Adrenal gland (tissue), 12 donors: ENCODE measurements around the gene ABCE1. TPM values are rescaled to one million over a fixed set of nuclear protein-coding genes. Genes with fewer than 3 reads are reported as not detected.

Experiments
- DNase-seq, 7 donors: peaks; one replicate each; pipeline ENCODE4 v3.0.0-alpha.2; 2019 to 2020
- H3K27ac ChIP-seq, 5 donors: fragments of 200-600 bp; sonication (generic) in 4 of 5; 1 replicate in 3 of 5; 2 replicates in 2 of 5; pipeline versions ENCODE4 v1.5.1 to v1.8.0; 2016 to 2020; ENCODE audit warnings: mild to moderate bottlenecking in 1 of 5
- H3K27me3 ChIP-seq: fragments of 200-600 bp; 2 replicates; pipeline ENCODE4 v1.8.0; 2021
- H3K36me3 ChIP-seq, 2 donors: fragments of 200-600 bp; replicated peaks in 1 of 2; 1 replicate in 1 of 2; 2 replicates in 1 of 2; pipeline versions ENCODE4 v1.5.1 to v1.8.0; 2018 to 2022
- H3K4me1 ChIP-seq, 2 donors: fragments of 200-600 bp; replicated peaks in 1 of 2; 1 replicate in 1 of 2; 2 replicates in 1 of 2; pipeline versions ENCODE4 v1.5.1 to v1.8.0; 2018 to 2021
- H3K4me3 ChIP-seq, 4 donors: fragments of 200-600 bp; sonication (generic) in 3 of 4; one replicate each; pipeline ENCODE4 v1.5.1; 2016 to 2018
- H3K9me3 ChIP-seq, 3 donors: fragments of 200-600 bp; sonication (generic) in 1 of 3; replicated peaks in 1 of 3; 1 replicate in 2 of 3; 2 replicates in 1 of 3; pipeline versions ENCODE4 v1.5.1 to v1.8.0; 2016 to 2021
- CTCF ChIP-seq, 6 experiments: fragments of 450-650 bp in 4 of 6; fragments of 200-600 bp in 2 of 6; sonication (generic) in 1 of 6; IDR thresholded peaks; 1 replicate in 5 of 6; 2 replicates in 1 of 6; pipeline versions ENCODE4 v1.5.1 to v1.8.0; 2016 to 2021; ENCODE audit warnings: antibody characterized with exemption in 6 of 6, mild to moderate bottlenecking in 2 of 6, moderate library complexity in 1 of 6
- POLR2A ChIP-seq, 2 donors: fragments of 450-650 bp; IDR thresholded peaks; one replicate each; pipeline ENCODE4 v1.6.1; 2017; ENCODE audit warnings: antibody characterized with exemption in 2 of 2, mild to moderate bottlenecking in 2 of 2, moderate library complexity in 1 of 2
- WGBS, 4 donors: extraction: QIAGEN DNeasy Blood & Tissue Kit in 2 of 4; methylation state at CpG; one replicate each; pipeline versions ENCODE4 v1.1.5 to v1.1.7; 2013 to 2017; 5-methylcytosine and 5-hydroxymethylcytosine counted together
- intact Hi-C, 2 donors: fragments of 100-400 bp; cut with DNase I; formaldehyde crosslinking; loops; one replicate each; pipeline versions ENCODE4 v1.14.1 to v1.15.0; 2022 to 2023
- polyA plus RNA-seq, 3 donors: library from polyadenylated mRNA; stranded (reverse); fragments of 200-250 nt in 2 of 3; fragments of 350-450 nt in 1 of 3; fragmentation: Illumina TruSeq in 1 of 3; extraction: RNeasy Lipid Tissue Mini Kit (QIAGEN cat#74804) in 1 of 3; gene quantifications; one replicate each; pipeline ENCODE4 v1.2.3, GENCODE V29; 2013 to 2014
- total RNA-seq, 9 donors: library from RNA; depleted of rRNA in 4 of 9; stranded (reverse); fragments of >200 nt in 4 of 9; fragments of 120-200 nt in 1 of 9; fragmentation: NEBNext Ultra II Directional in 1 of 9; extraction: Animal tissue kit (Norgen Biotek cat#: 25700) in 1 of 9; gene quantifications; one replicate each; pipeline versions ENCODE4 v1.1.0 to v1.2.4, GENCODE V29; 2013 to 2023
- donor health status: healthy with polysubstance abuse.
- donor health status: Bipolar disorder and iron deficiency.
- donor health status: DM: yes; HTN: yes; CAD: no.
- donor health status: DM: no; HTN: no; CAD: no.
- donor health status: DM: no; HTN: no; CAD: no.
- donor health status: DM: yes; HTN: yes; CAD: no.

The ABCE1 gene
- total and polyA plus RNA-seq, 12 donors: 14.9 to 82.0 (median 50.6) TPM

- no peak for DNase-seq
- Histone ChIP-seq H3K4me3 (no peak overlapping the region), H3K27ac (no peak overlapping the region), H3K27me3 (no peaks in the 10 kb centered on the region), H3K36me3 (peaks cover 0 to 16% of the 10 kb centered on the region in 2 donors), H3K9me3 (no peaks in the 10 kb centered on the region), H3K4me1 (peaks cover 19 to 55% of the 10 kb centered on the region in 2 donors)
- WGBS, 4 donors: 95 to 97% (median 96%) methylated on average over 1 of the region's 1 CpG
- no peak for TF ChIP-seq CTCF (IDR thresholded peaks at IDR 0.05)
- no peak for TF ChIP-seq POLR2A (IDR thresholded peaks at IDR 0.05)
- intact Hi-C loops: no loop called here
Observed at GRCh38 chr4:145101091-145101490, 3.0 kb downstream of the ABCE1 start.

DNA sequence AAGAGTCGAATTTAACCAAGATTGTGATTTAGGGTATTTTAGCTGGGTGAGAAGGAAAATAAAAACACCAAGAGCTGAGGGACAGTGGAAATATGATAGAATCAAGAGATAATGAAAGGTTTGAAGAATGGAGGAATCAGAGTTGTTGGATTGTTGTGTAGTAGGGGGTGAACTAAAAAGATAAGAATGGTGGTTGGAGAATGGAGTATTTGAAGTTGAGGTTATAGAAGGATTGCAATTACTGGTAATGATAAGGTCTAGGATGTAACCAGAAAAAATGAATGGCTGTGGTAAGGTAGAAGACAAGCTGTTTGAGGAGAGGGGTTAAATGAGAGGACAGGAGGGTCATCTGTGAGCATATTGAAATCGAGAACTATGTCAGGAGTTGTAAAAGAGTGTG is 4.5 kb downstream of the ABCE1 start:
- Histone ChIP-seq H3K4me1 (peaks cover 10 to 42% of the 10 kb centered on the region in 2 donors), H3K27ac (no peak overlapping the region), H3K4me3 (no peak overlapping the region), H3K36me3 (peaks cover 0 to 29% of the 10 kb centered on the region in 2 donors), H3K9me3 (no peaks in the 10 kb centered on the region), H3K27me3 (no peaks in the 10 kb centered on the region)
- TF ChIP-seq CTCF (IDR thresholded peaks at IDR 0.05) (no peak), POLR2A (IDR thresholded peaks at IDR 0.05) (no peak)
- WGBS, 4 donors: 79 to 92% (median 86%) methylated on average over 2 of the region's 2 CpGs
- DNase-seq: no peak
- intact Hi-C loops: no loop called here

DNA sequence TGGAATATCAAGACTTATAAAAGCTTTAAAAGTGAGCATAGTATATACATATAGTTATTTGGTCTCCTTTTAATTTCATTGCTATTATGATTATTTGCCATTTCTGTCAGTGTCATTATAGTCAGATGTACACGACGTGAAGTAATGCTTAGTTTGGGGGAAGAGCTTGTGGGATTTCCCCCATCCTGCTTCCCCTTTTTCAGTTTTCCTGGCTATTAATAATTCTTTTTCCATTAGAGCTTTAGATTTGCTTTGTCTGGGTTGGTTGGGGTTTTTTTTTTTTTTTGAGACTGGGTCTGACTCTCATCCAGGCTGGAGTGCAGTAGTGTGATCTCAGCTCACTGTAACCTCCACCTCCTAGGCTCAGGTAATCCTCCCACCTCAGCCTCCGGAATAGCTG is 5.4 kb downstream of the ABCE1 start:
- H3K27me3 ChIP-seq: no peaks in the 10 kb centered on the region
- no peak for DNase-seq
- intact Hi-C loops: no loop called here
- H3K27ac ChIP-seq: no peak overlapping the region
- H3K4me1 ChIP-seq: peaks cover 10 to 42% of the 10 kb centered on the region in 2 donors
- peaks cover 0 to 37% of the 10 kb centered on the region in 2 donors for H3K36me3 ChIP-seq
- no peak overlapping the region for H3K4me3 ChIP-seq
- no peak for TF ChIP-seq POLR2A (IDR thresholded peaks at IDR 0.05)
- 78 to 89% (median 83%) methylated on average over 3 of the region's 3 CpGs for WGBS, 4 donors
- H3K9me3 ChIP-seq: no peaks in the 10 kb centered on the region

DNA sequence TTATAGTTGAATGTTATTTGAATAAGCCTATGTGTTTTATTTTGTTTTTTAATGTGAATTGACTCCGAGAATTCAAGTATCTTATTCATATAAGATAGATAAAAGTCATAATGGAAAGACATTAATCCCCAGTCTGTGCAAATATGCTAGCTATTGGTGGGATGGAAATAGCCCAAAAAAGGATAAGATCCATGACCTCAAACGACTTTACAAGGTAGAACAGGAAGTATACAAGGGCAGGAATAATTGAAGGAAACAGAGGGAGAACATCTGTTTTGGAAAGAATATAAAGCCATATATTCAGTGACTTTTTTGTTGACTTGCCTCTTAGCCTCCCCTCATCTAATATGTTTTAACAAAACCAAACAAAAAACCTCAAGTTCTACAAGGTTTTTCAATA is 9.0 kb downstream of the ABCE1 start:
- DNase-seq: no peak
- WGBS, 4 donors: 53 to 68% (median 64%) methylated on average over 2 of the region's 2 CpGs

More for the DNA sequence above, 9.0 kb downstream of the ABCE1 start:
- no peaks in the 10 kb centered on the region for H3K27me3 ChIP-seq
- intact Hi-C loops: no loop called here
- no peak overlapping the region for H3K4me3 ChIP-seq
- peaks cover 0 to 12% of the 10 kb centered on the region in 2 donors for H3K4me1 ChIP-seq
- TF ChIP-seq POLR2A (IDR thresholded peaks at IDR 0.05) (no peak), CTCF (IDR thresholded peaks at IDR 0.05) (no peak)
- H3K36me3 ChIP-seq: peaks cover 0 to 72% of the 10 kb centered on the region in 2 donors
- no peak overlapping the region for H3K27ac ChIP-seq
- no peaks in the 10 kb centered on the region for H3K9me3 ChIP-seq
